Activated CD4-positive, CD25-positive, alpha-beta regulatory T cell treated with anti-CD3 and anti-CD28 coated beads, Interleukin-2, amount 50 U/mL, for 16 hours (primary cell): ENCODE data around the gene PLCE1.

Source experiments
- DNase-seq: peaks from one replicate; pipeline ENCODE4 v3.0.0-alpha.2; 2020; ENCODE audit warnings: low read depth, low spot score

Gene PLCE1

DNA sequence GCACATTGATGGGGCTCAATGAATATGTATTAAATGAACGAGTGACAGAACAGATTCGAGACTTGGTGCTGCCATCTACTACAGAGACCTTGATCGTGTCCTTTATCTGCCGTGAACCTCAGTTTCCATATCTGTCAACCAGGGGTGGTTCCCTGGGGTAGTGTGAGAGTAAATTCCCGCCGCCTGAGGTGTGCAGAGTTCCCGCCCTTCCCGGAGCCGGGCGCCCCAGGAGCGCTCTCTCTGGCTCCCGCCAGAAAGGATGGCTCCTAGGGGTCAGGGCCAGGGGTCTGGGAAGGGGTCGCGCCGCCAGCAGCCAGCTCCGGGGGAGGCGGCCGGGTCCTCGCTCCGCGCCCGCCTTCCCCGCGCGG lies 333 bp upstream of the PLCE1 start:
- no peak for DNase-seq

GRCh38 chr10:93994438-93994801 lies 689 bp downstream of the PLCE1 start:
- DNase-seq: no peak

DNA sequence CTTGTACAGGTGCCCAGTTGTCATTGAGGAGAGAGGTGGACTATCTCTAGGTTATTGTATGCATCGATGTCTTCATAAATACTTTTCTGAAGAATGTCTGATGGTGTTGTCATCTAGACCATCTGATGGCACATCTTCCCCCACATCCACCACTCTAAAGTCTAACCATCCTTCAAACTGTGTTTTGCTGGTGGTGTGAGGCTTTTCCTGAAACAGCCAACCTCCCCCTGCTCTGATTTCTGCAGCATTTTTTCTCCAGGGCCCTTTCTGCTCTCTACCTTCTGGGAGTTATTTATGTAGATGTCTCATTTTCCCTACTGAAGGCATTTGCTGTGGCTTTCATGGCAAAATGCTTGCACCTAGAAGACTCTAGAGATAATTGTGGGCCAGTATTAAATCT lies 1.5 kb downstream of the PLCE1 start:
- no peak for DNase-seq

DNA sequence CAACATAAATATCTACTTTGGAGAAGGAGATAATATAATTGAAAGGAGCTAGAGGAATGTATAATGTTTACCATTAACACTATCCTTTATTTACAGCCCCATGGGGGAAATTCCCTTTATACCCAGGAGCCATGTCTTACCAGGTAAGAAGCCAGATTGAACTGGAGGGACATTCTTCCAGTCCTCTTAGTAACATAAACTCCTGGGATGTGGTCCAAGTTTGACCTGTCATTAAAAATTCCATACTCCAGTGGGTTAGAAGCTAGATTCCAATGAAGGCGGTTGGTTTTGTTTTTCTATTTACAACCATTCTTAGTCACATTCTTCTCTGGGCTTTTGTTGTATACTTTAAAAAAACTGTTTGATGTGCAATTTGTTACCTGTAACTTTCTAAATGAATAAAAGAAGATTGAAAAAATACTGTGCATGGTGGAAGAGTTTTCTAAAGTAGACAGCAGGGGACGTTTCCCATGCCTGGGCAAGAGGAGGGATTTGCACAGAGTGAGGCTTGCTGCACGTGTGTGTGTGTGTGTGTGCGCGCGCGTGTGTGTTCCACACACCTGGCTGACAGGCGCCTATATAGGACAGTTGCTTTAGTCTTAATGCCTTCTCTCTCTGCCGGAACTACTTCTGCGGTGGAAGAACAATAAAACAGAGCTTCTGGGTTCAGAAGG lies 2.0 kb downstream of the PLCE1 start:
- DNase-seq: no peak

GRCh38 chr10:93996551-93996950 lies 2.8 kb downstream of the PLCE1 start:
- no peak for DNase-seq

- DNase-seq: no peak
Measured at GRCh38 chr10:93997546-93997945, 3.8 kb downstream of the PLCE1 start.

DNA sequence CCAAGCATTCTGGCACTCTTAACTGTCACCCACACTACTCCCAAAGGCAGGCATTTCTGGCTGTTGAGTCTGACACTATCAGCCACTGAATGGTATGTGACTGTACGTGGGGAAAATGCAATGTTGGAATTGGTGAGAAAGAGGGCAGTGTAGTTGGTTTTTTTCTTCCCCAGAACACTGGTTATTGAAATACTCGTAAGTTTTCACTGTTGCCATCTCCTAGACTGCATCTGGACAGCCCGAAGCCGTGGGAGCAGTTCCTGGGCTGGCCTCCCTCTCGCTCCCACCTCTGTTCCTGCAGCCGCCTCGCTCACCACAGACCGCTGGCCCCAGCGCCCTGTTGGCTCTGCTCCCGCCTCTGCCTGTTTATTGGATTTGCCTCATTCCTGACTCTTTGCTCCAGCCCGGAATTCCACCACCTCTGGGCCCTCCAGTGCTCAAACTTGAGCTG lies 5.7 kb downstream of the PLCE1 start:
- DNase-seq: no peak

- no peak for DNase-seq
Measured at GRCh38 chr10:94000638-94001415, 7.1 kb downstream of the PLCE1 start.

DNA sequence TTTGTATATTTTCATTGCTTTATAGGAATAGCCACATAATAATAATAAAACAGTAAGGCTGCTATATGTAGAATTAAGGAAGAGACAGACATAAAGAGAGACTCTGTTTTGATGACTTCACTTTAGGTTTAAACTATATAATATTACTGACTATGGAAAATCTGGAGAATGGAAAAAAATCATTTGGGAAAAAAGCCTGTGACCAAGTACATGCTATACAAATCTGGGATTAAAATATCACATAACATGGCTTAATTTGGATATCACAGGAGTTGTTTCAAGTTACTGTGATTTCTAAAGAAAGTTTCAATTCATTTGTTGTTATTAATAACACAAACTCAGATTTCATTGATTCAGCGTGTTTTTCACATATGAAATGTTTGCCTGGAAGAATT lies 7.7 kb downstream of the PLCE1 start:
- DNase-seq: no peak

- no peak for DNase-seq
Measured at GRCh38 chr10:94002156-94002555, 8.4 kb downstream of the PLCE1 start.

- no peak for DNase-seq
Measured at GRCh38 chr10:94003488-94003887, 9.8 kb downstream of the PLCE1 start.

DNA sequence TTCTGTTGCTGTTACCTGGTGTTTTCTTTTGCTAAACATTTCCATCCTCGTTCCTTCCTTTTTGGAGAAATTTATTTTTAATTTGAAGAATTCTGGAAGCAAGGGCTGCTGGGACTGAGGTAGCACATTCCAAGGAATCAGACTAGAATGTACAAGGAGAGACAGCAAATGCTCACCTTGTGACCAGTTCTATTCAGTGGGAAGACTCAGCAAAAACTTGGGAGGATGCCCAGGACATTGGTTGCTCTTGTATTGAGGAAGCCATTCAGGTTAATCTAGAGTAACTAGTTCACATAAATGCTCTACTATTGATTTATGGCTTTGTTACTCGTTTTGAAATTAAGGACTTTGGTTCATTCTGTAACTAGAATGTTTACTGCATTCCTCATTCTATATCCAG lies 11.3 kb downstream of the PLCE1 start:
- DNase-seq: no peak

GRCh38 chr10:94006591-94007550 lies 13.1 kb downstream of the PLCE1 start:
- no peak for DNase-seq

- DNase-seq: no peak
Measured at GRCh38 chr10:94008526-94008925, 14.8 kb downstream of the PLCE1 start.

DNA sequence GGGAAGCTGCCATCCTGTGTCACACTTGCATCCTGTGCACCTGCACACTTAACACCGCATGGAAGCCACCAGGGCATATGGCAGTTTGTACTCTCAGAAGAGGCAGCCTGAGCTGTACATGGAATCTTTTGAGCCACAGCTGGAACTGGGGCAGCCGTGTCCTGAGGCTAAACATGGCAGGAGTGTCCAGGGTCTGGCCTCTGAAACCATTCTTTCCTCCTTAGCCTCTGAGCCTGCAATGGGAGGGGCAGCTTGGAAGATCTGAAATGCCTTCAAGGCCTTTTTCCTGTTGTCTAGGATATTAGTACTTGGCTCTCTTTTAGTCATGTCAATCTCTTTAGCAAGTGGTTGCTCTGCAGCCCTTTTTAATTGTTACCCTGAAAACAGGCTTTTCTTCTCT lies 16.4 kb downstream of the PLCE1 start:
- DNase-seq: no peak

DNA sequence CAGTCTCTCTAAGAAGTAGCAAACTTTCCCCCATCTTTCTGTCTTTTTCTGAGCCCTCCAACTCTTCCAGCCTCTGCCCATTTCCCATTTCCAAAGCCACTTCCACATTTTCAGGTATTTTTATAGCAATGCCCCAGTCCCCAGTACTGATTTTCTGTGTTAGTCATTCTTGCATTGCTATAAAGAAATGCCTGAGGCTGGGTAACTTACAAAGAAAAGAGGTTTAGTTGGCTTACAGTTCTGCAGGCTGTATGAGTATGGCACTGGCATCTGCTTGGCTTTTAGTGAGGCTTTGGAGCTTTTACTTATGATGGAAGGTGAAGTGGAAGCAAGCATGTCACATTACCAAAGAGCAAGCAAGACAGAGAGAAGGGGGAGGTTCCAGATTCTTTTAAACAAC lies 17.2 kb downstream of the PLCE1 start:
- no peak for DNase-seq

- no peak for DNase-seq
Measured at GRCh38 chr10:94011296-94011695, 17.6 kb downstream of the PLCE1 start.

DNA sequence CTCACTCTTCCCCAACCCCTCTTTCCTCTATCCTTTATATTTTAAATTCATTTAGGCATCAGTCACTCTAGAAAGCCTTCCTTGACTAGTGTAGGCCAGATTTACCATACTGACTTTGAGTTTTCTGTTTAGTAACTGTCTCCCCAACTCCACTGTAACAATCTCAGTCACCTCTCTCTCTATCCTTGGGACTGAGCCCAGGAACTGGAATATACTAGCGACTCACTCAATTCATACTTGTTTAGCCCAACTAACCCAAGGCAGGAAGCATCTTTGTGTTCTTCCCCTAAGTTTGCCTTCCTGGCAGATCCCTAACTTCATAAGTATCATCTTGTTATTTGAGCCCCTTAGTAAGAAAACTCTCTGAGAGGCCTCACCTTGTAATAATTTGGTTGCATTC lies 19.1 kb downstream of the PLCE1 start:
- DNase-seq: no peak

GRCh38 chr10:94013331-94013760 lies 19.6 kb downstream of the PLCE1 start:
- no peak for DNase-seq

DNA sequence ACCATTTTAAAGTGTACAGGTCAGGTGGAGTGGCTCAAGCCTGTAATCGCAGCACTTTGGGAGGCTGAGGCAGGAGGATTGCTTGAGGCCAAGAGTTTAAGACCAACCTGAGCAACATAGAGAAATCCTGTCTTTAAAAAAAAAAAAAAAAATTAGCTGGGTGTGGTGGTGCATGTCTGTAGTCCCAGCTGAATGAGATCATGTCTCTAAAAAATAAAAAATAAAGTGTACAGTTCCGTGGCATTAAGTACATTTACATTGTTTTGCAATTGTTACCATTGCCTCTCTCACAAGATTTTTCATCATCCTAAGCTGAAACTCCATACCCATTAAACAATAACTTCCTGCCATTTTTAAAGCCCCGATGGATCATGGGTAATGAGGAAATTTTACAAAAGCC lies 20.6 kb downstream of the PLCE1 start:
- DNase-seq: no peak

DNA sequence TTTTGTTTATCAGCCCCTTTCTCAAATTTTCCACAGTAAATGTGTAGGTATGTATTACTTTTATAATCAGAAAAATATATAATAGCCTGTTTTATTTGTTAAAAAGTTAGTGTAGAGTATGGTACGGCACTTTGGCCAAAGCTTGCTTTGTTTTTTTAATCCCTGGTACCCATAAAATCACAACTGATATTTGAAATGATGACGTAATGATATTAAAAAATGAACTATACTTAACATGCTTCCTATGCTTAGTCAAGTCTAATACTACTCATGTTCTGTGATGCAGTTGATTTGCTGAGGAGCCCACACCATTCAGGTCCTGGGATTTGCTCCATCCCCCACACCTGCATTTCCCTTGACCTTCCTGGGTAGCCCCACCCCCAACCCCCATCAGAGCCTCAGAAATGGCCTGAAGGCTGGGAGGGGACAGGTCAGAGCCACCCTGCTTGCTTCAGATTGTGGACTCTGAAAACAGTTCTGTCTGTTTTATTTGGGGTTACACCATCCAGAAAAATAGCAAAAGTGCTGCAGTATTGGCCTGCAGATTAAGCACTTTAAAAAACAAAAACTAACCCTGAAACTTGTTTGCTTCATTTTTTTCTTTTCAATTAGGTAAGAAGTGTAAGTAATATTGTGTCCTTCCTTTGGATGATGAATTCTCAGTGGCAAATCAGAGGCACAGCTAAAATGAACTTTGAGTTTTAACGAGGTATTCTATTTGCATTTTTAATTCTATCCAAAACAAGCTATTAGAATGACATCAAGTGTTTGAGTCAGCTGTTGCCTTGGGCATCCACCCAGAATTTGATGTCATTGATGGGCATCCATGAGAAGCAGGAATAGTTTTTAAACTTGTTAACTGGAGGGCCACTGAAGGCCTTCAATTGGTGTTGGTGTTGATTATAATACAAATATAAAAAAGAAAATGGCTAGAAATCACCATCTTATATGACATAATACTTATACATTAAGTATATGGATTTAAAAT lies 23.3 kb downstream of the PLCE1 start:
- no peak for DNase-seq
